Left hindlimb (tissue), 1 donor: Measurements from ENCODE around the gene FTO.

Source experiments
- DNase-seq: peaks from one replicate; pipeline ENCODE4 v3.0.0-alpha.2; 2018

FTO gene

GRCh38 chr16:54099627-54100026, 395.7 kb downstream of the FTO start:
- no peak for DNase-seq

DNA sequence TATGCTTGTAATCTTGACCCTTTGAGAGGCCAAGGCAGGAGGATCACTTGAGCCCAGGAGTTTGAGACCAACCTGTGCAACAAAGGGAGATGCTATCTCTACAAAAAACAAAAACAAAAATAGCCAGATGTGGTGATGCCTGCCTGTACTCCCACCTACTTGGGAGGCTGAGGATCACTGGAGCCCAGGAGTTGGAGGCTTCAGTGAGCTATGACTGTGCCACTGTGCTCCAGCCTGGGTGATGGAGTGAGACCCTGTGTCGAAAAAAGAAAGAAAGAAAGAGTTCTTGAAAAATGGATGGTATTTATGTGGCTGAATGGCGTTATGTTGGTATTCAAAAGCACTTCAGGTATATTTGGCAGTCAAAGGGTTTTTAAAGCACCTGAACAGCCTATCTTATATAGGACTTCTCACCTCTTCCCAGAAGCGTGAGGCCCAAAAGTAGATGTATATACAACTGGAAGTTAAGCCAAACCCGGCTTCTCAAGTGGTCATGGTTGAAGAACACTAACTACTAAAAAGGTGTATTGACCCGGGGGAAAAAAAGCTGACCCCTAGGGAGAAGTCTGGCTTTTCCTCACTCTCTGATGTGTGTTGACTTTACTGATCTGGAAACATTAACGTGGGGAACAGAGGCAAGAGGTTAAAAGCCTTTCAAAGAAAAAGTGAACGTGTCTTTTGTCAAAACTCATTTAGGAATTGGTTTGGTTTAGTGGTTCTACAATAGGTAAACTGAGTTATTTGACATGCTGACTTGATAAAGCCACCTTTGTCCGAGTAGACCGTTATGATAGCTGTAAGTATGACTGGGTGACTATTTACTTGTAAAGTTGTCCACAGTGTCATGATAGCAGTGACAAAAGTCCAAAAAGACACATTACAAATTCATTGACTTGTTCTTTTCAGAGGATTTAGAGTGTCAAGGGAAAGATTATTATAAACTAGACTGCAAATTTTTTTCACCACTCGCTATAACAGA, 399.2 kb downstream of the FTO start:
- no peak for DNase-seq

GRCh38 chr16:54106057-54106456, 402.1 kb downstream of the FTO start:
- DNase-seq, result no peak

DNA sequence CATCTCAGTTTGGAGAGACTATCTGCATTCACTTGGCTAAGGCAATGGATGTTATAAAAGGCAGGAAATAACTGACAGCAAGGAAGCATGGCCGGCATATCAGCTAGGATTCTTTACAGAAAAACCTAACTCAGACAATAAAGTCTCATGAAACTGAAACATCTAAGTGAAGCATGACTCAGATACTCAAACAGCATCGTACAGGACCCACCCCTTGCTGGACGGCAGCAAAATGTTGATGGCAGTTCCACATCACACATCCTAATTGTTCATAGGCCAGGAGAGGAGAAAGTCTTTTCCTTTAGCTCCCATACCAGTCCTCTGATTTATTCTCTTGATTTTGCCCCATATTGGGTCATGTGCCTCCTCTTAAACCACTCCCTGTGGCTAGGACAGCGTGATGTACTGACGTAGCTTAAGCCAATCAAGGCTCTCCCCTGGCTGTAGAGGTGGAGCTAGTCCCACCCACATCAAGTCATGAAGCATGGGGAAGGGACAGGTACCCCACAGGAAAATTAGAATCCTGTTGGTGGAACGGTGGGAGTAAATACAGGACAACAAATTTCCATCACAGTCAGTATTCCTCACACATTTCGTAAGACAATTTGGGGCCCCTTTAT, 403.7 kb downstream of the FTO start:
- DNase-seq, result no peak

GRCh38 chr16:54110016-54110981, 406.3 kb downstream of the FTO start:
- no peak for DNase-seq

- DNase-seq, result no peak
Measured at GRCh38 chr16:54112451-54113206, 408.7 kb downstream of the FTO start.

- DNase-seq, result no peak
Measured at GRCh38 chr16:54115558-54115957, 411.6 kb downstream of the FTO start.

GRCh38 chr16:54116124-54116655, 412.2 kb downstream of the FTO start:
- no peak for DNase-seq

- no peak for DNase-seq
Measured at GRCh38 chr16:54118846-54119245, 414.9 kb downstream of the FTO start.

DNA sequence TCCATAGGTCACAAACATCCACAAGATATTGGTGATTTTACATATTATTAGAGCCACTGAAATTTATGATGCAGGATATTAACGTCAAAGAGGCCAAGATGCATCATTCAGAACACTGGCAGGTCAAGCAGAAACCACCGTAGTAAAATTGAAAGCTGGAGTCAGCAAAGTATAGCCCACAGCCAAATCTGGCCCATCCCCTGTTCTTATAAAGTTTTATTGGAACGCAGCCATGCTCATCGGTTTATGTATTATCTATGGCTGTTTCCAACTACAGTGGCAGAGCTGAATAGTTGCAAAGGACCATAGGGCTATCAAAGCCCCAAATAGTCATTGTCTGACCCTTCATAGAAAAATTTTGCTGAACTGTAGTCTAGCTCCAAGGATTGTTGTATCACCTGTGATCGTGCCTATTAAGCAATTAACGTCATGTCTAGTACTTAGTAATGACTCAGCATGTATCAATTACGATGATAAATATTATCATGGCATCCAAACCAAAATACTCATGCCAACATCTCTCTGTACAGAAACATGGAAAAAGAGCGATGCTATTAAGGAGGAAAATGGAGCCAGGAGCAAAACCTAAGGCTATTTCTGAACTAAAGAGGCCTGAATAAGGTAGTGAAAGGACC, 417.0 kb downstream of the FTO start:
- DNase-seq, result no peak

GRCh38 chr16:54121539-54122295, 417.8 kb downstream of the FTO start:
- no peak for DNase-seq

GRCh38 chr16:54123766-54124165, 419.8 kb downstream of the FTO start:
- no peak for DNase-seq

DNA sequence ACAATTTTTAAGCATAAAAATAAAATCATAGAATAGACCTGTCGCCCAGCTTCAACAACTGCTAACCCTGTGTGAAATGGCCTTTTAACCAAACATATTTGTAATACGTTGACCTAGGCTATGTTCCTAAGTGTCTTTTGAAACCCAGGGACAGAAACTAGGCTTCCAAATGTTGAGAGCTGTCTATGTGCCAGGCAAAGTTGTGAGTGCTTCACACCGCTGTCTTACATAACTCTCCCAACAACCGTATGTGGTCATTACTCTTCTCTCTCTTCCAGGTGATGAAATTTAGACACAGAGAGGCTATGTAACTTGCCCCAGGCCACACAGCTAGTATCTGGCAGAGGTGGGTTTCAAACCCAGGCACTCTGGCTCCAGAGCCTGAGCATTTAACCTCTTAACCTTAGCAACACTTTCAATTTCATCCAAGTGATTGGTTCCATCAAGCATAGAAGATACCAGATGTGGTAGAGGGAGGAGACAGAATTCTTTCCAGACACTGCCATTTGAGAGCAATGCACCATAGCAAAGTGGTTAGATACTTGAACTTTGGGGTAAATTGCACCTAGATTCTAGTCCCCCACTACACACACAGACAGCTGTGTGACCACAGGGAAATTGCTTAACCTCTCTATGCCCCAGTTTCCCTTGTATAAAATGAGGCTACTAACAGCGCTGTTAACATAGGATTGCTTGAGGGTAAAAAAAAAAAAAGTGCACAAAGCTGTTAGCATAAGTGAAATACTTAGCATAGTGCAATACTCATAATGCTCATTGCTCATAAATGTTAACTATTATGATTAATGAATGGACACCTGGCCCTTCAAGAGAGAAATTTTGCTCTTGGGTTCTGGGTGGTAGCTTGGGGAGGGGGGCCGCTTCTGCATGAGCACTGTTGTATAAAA, 422.0 kb downstream of the FTO start:
- no peak for DNase-seq

DNA sequence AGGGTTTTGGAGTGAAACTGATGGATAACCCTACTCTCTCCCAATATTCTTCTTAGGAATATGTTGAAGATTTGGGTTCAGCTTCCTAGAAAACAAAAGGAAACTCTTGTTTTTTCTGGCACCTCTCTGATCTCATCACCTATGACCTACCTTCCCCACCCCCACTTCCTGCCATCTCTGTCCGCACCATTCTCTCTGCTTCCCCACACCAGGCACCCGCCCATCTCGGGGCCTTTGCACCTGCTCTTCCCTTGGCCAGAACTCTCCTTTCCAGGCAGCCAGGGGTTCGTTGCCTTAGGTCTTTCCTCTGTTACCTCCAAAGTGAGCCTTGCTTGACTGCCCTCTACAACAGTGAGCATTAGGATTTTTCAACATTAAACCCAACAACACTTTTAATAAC, 423.0 kb downstream of the FTO start:
- no peak for DNase-seq

GRCh38 chr16:54128629-54129234, 424.8 kb downstream of the FTO start:
- no peak for DNase-seq

GRCh38 chr16:54129810-54130209, 425.9 kb downstream of the FTO start:
- DNase-seq, result no peak

GRCh38 chr16:54135361-54136275, 431.7 kb downstream of the FTO start:
- no peak for DNase-seq

GRCh38 chr16:54136276-54136625, 432.3 kb downstream of the FTO start:
- no peak for DNase-seq
